ENCODE data around the gene ITGB4.

The ITGB4 gene

GRCh38 chr17:75785016-75785890 is 64.0 kb downstream of the ITGB4 start:
- Histone ChIP-seq H3K27ac (peak overlapping the region; percentile 96 to 100 (median 99)), H3K4me2 (peak overlapping the region; percentile 81 to 98 (median 95)), H3K36me3 (peaks cover 0 to 28% (median 16%) of the 10 kb centered on the region in 11 experiments; a peak in 18 of 22 replicates), H3K4me1 (peaks cover 49 to 76% (median 59%) of the 10 kb centered on the region in 10 experiments), H3K27me3 (no peaks in the 10 kb centered on the region), H4K20me1 (peaks cover 0 to 16% (median 0%) of the 10 kb centered on the region in 11 experiments; a peak in 8 of 22 replicates), H3K9me3 (replicated peaks in 1 of 11) (no peaks in the 10 kb centered on the region), H3K9ac (peak overlapping the region; percentile 91 to 100 (median 98)), H3K4me3 (peak overlapping the region; percentile 55 to 78 (median 70))
- TF ChIP-seq Cebpa-rat (IDR thresholded peaks at IDR 0.05): no peak

DNA sequence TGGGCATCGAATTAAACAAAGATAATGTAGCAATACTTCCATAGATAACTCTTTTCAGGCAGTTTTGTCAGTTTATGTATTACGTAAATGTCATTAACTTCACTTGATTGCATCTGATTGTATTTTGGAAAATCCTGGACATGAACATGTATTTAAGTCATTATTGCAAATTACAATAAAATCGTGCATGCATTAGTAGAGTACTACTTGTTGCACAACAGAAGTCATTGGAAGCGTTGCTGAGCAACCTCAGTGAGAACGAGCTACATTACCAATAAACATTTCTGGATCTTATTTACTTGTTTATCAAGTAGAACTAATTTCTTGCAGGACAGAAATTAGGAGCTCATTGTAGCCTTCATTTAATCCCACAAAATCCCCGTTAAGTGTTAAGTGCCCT is 70.0 kb downstream of the ITGB4 start:
- no peaks in the 10 kb centered on the region for H3K9me3 ChIP-seq (replicated peaks in 1 of 11)
- no peak overlapping the region for H3K27ac ChIP-seq
- H3K4me1 ChIP-seq: peaks cover 15 to 54% (median 32%) of the 10 kb centered on the region in 10 experiments
- no peak overlapping the region for H3K4me3 ChIP-seq
- peaks cover 8 to 72% (median 36%) of the 10 kb centered on the region in 11 experiments; a peak in 18 of 22 replicates for H4K20me1 ChIP-seq
- no peak overlapping the region for H3K9ac ChIP-seq
- peaks cover 43 to 80% (median 66%) of the 10 kb centered on the region in 11 experiments for H3K36me3 ChIP-seq
- TF ChIP-seq Cebpa-rat (IDR thresholded peaks at IDR 0.05): no peak
- H3K27me3 ChIP-seq: no peaks in the 10 kb centered on the region
- H3K4me2 ChIP-seq: no peak overlapping the region

GRCh38 chr17:75793460-75793859 is 72.2 kb downstream of the ITGB4 start:
- Histone ChIP-seq H3K9me3 (replicated peaks in 1 of 11) (no peaks in the 10 kb centered on the region), H3K27me3 (no peaks in the 10 kb centered on the region), H3K4me1 (peaks cover 0 to 33% (median 13%) of the 10 kb centered on the region in 10 experiments; a peak in 14 of 20 replicates), H3K27ac (peak overlapping the region in 3 of 11 experiments; percentile 3 to 14 (median 12); a peak in 1 of 22 replicates), H3K4me3 (no peak overlapping the region), H3K9ac (peak overlapping the region in 3 of 11 experiments; percentile 2 to 23 (median 3); a peak in 5 of 22 replicates), H4K20me1 (peaks cover 9 to 86% (median 44%) of the 10 kb centered on the region in 11 experiments; a peak in 18 of 22 replicates), H3K36me3 (peaks cover 55 to 91% (median 80%) of the 10 kb centered on the region in 11 experiments), H3K4me2 (peak overlapping the region in 4 of 11 experiments; percentile 54 to 81 (median 62); a peak in 7 of 22 replicates)
- TF ChIP-seq Cebpa-rat (IDR thresholded peaks at IDR 0.05): no peak

- no peaks in the 10 kb centered on the region for H3K9me3 ChIP-seq (replicated peaks in 1 of 11)
- H3K27ac ChIP-seq: no peak overlapping the region
- H4K20me1 ChIP-seq: peaks cover 15 to 85% (median 52%) of the 10 kb centered on the region in 11 experiments; a peak in 19 of 22 replicates
- H3K4me2 ChIP-seq: 0 out of 22 replicates have a peak overlapping the region, but pooled peaks of 1 of the 11 experiments have one; percentile 15
- H3K4me3 ChIP-seq: no peak overlapping the region
- H3K9ac ChIP-seq: peak overlapping the region in 4 of 11 experiments; percentile 10 to 42 (median 19); a peak in 3 of 22 replicates
- TF ChIP-seq Cebpa-rat (IDR thresholded peaks at IDR 0.05): no peak
- peaks cover 0 to 32% (median 13%) of the 10 kb centered on the region in 10 experiments; a peak in 14 of 20 replicates for H3K4me1 ChIP-seq
- H3K36me3 ChIP-seq: peaks cover 69 to 94% (median 86%) of the 10 kb centered on the region in 11 experiments
- no peaks in the 10 kb centered on the region for H3K27me3 ChIP-seq
Measured at GRCh38 chr17:75795820-75796607, 74.8 kb downstream of the ITGB4 start.

DNA sequence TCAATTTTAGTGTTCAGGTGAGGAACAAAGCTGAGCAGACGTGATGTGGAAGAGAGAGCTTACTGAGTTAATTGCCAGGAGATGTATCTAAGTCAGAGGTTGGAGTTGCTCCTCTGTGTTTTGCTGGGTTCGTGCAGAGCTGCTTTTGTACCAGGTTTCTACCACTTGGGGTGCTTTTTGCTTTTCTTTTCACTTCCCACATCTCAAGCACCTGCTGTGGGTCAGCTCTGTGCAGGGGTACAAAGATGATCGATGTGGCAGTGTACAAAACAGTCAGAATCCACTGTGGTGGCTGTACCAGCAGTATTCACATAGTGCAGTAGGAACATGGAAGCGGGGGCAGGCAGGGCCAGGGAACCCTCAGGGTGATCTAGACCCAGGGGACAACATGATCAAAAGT is 78.1 kb downstream of the ITGB4 start:
- Histone ChIP-seq H3K9me3 (replicated peaks in 1 of 11) (no peaks in the 10 kb centered on the region), H3K9ac (no peak overlapping the region), H3K27ac (no peak overlapping the region), H3K36me3 (peaks cover 62 to 95% (median 88%) of the 10 kb centered on the region in 11 experiments), H3K4me3 (no peak overlapping the region), H3K4me1 (peaks cover 0 to 13% (median 0%) of the 10 kb centered on the region in 10 experiments; a peak in 4 of 20 replicates), H3K4me2 (no peak overlapping the region), H3K27me3 (no peaks in the 10 kb centered on the region), H4K20me1 (peaks cover 20 to 89% (median 52%) of the 10 kb centered on the region in 11 experiments; a peak in 18 of 22 replicates)
- no peak for TF ChIP-seq Cebpa-rat (IDR thresholded peaks at IDR 0.05)

GRCh38 chr17:75803883-75804282 is 82.6 kb downstream of the ITGB4 start:
- Histone ChIP-seq H3K9ac (no peak overlapping the region), H4K20me1 (peaks cover 25 to 92% (median 57%) of the 10 kb centered on the region in 11 experiments; a peak in 18 of 22 replicates), H3K4me1 (peaks cover 11 to 41% (median 20%) of the 10 kb centered on the region in 10 experiments), H3K27ac (no peak overlapping the region), H3K27me3 (no peaks in the 10 kb centered on the region), H3K4me3 (no peak overlapping the region), H3K36me3 (peaks cover 21 to 65% (median 46%) of the 10 kb centered on the region in 11 experiments), H3K4me2 (no peak overlapping the region), H3K9me3 (replicated peaks in 1 of 11) (no peaks in the 10 kb centered on the region)
- TF ChIP-seq Cebpa-rat (IDR thresholded peaks at IDR 0.05): no peak

DNA sequence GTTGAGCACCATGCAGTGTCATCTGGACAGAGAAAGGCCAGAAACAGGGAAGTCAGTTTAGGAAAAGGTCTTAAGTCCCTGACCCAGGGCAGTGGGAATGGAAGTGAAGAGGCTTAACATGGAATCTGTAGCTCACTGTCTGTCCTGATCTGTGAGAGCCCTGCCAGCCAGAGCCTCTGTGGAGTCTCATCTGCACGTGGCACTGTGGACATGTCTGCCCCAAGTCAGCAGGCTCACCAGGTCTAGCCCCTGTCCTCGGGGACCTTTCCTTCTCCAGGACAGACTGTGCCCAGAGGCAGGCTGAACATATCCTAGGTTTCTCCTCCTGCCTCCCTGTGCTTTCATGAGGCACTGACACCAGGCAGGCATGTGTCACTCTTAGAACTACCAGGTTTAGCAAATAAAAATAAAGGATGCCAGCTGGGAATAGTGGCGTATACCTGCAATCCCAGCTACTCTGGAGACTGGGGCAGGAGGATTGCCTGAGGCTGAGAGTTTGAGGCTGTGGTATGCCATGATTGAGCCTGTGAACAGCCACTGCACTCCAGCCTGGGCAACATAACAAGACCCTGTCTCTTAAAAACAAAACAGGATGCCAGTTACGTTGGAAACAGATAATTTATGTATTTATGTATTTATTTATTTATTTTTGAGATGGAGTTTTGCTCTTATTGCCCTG is 85.7 kb downstream of the ITGB4 start:
- H3K27ac ChIP-seq: peak overlapping the region in 2 of 11 experiments; percentile 8 to 12; a peak in 2 of 22 replicates
- H3K4me1 ChIP-seq: peaks cover 16 to 49% (median 26%) of the 10 kb centered on the region in 10 experiments
- no peak for TF ChIP-seq Cebpa-rat (IDR thresholded peaks at IDR 0.05)
- no peaks in the 10 kb centered on the region for H3K27me3 ChIP-seq
- H3K9ac ChIP-seq: peak overlapping the region in 2 of 11 experiments; percentile 6 to 22; a peak in 3 of 22 replicates
- no peaks in the 10 kb centered on the region for H3K9me3 ChIP-seq (replicated peaks in 1 of 11)
- no peak overlapping the region for H3K4me3 ChIP-seq
- H3K36me3 ChIP-seq: peaks cover 26 to 68% (median 47%) of the 10 kb centered on the region in 11 experiments
- peak overlapping the region in 1 of 11 experiments; percentile 31; a peak in 1 of 22 replicates for H3K4me2 ChIP-seq
- H4K20me1 ChIP-seq: peaks cover 44 to 90% (median 59%) of the 10 kb centered on the region in 11 experiments; a peak in 20 of 22 replicates
